Endothelial cell of umbilical vein (primary cell): ENCODE measurements around the gene PML. TPM values are rescaled to one million over a fixed set of nuclear protein-coding genes. Genes with fewer than 3 reads are reported as not detected.

Experiments
- BruUV-seq: library from RNA; stranded (reverse); fragments of 400-500 nt; replicated peaks from 2 replicates; lab custom pipeline; 2021; lab: Mats Ljungman, UMichigan
- CTCF ChIA-PET: fragments of 300-600, 350-600 bp; sonication (Branson Sonifier 250); formaldehyde crosslinking; loops from one replicate; lab custom pipeline; 2021; ENCODE audit warnings: antibody characterized with exemption, inconsistent platforms; lab: Charles Lee
- POLR2A ChIA-PET: fragments of 300-600, 350-600 bp; sonication (Branson Sonifier 250); formaldehyde crosslinking; loops from one replicate; lab custom pipeline; 2021; ENCODE audit warnings: antibody characterized with exemption, inconsistent platforms; lab: Charles Lee
- DNase-seq: peaks from one replicate; pipeline ENCODE4 v3.0.0-alpha.2; 2011; ENCODE audit warnings: low read depth, low spot score
- FAIRE-seq: peaks from 2 replicates; lab custom pipeline; 2011; peaks lifted over from hg19 to GRCh38; lab: Jason Lieb, UNC
- H2AFZ ChIP-seq: 2 replicates; pipeline ENCODE4 v1.6.0; 2012; ENCODE audit warnings: low read depth, low read length, control low read depth, inconsistent platforms
- H3K27ac ChIP-seq: 2 replicates; pipeline ENCODE4 v1.5.1; 2011; ENCODE audit warnings: low read depth, mild to moderate bottlenecking, control low read depth, low read length, moderate library complexity; ENCODE audit not compliant: insufficient read depth
- H3K27me3 ChIP-seq, 2 experiments: 2 replicates each; pipeline versions ENCODE4 v1.6.0 to v1.6.1; 2011; ENCODE audit warnings: low read length in 2 of 2, mixed read lengths in 1 of 2; ENCODE audit not compliant: control insufficient read depth in 2 of 2, insufficient read depth in 2 of 2
- H3K36me3 ChIP-seq, 2 experiments: 2 replicates in 1 of 2; 3 replicates in 1 of 2; pipeline ENCODE4 v1.5.1; 2011; ENCODE audit warnings: low read length in 2 of 2, mild to moderate bottlenecking in 1 of 2, moderate library complexity in 1 of 2; ENCODE audit not compliant: control insufficient read depth in 2 of 2, insufficient read depth in 2 of 2; ENCODE audit errors: extremely low read depth in 1 of 2
- H3K4me1 ChIP-seq: 3 replicates; pipeline ENCODE4 v1.5.1; 2011; ENCODE audit warnings: mild to moderate bottlenecking, low read length; ENCODE audit not compliant: control insufficient read depth, insufficient read depth; ENCODE audit errors: extremely low read depth
- H3K4me2 ChIP-seq: 2 replicates; pipeline ENCODE4 v1.6.1; 2011; ENCODE audit warnings: low read length, control low read depth, mixed read lengths; ENCODE audit not compliant: insufficient read depth
- H3K4me3 ChIP-seq, 3 experiments: fragments of 200-600 bp in 1 of 3; sonication (generic), shearing (Covaris generic) in 1 of 3; replicated peaks in 1 of 3; 2 replicates each; pipeline ENCODE4 v1.5.1; 2011 to 2016; ENCODE audit warnings: control low read depth in 3 of 3, low read length in 3 of 3, mild to moderate bottlenecking in 2 of 3, inconsistent platforms in 1 of 3, low read depth in 1 of 3, moderate library complexity in 1 of 3; ENCODE audit not compliant: insufficient read depth in 1 of 3
- H3K79me2 ChIP-seq: 2 replicates; pipeline ENCODE4 v1.6.0; 2012; ENCODE audit warnings: low read length, inconsistent platforms; ENCODE audit not compliant: control insufficient read depth, insufficient read depth
- H3K9ac ChIP-seq: replicated peaks from 2 replicates; pipeline ENCODE3; 2011; ENCODE audit warnings: low read length, control low read depth; ENCODE audit not compliant: insufficient read depth; ENCODE audit errors: extremely low read depth
- H3K9me1 ChIP-seq: replicated peaks from 3 replicates; pipeline ENCODE4 v1.6.0; 2011; ENCODE audit warnings: mild to moderate bottlenecking, low read length; ENCODE audit not compliant: control insufficient read depth, insufficient read depth; ENCODE audit errors: extremely low read depth
- H3K9me3 ChIP-seq: replicated peaks from 2 replicates; pipeline ENCODE4 v1.5.1; 2012; ENCODE audit warnings: low read length, inconsistent platforms; ENCODE audit not compliant: control insufficient read depth, insufficient read depth
- H4K20me1 ChIP-seq: replicated peaks from 2 replicates; pipeline ENCODE3; 2011; ENCODE audit warnings: mild to moderate bottlenecking, low read length; ENCODE audit not compliant: control insufficient read depth, insufficient read depth; ENCODE audit errors: extremely low read depth
- CTCF ChIP-seq, 2 donors: IDR thresholded peaks; 1 replicate in 1 of 2; 2 replicates in 1 of 2; pipeline ENCODE4 v1.5.1; 2011; ENCODE audit warnings: low read length in 2 of 2, mild to moderate bottlenecking in 2 of 2, moderate library complexity in 2 of 2, control low read depth in 1 of 2, inconsistent platforms in 1 of 2, low read depth in 1 of 2; ENCODE audit not compliant: insufficient read depth in 1 of 2; ENCODE audit errors: extremely low read depth in 1 of 2
- EZH2 ChIP-seq: IDR thresholded peaks from 2 replicates; pipeline ENCODE4 v1.6.1; 2012; ENCODE audit warnings: borderline replicate concordance, low read depth, mild to moderate bottlenecking, moderate library complexity, low read length, inconsistent platforms; ENCODE audit not compliant: severe bottlenecking
- FOS ChIP-seq: IDR thresholded peaks from 2 replicates; pipeline ENCODE4 v1.6.1; 2011; ENCODE audit warnings: mild to moderate bottlenecking, low read length, moderate library complexity, borderline replicate concordance; ENCODE audit not compliant: insufficient read depth
- GATA2 ChIP-seq: IDR thresholded peaks from 2 replicates; pipeline ENCODE4 v1.7.0; 2011; ENCODE audit warnings: low read depth, mild to moderate bottlenecking, moderate library complexity, mixed read lengths, low read length; ENCODE audit not compliant: insufficient read length, insufficient read depth
- JUN ChIP-seq: IDR thresholded peaks from 2 replicates; pipeline ENCODE4 v1.6.1; 2011; ENCODE audit warnings: borderline replicate concordance, low read depth; ENCODE audit not compliant: insufficient read length, insufficient read depth
- MAX ChIP-seq: IDR thresholded peaks from 2 replicates; pipeline ENCODE4 v1.6.1; 2011; ENCODE audit not compliant: insufficient read depth, insufficient read length
- MYC ChIP-seq: IDR thresholded peaks from one replicate; pipeline ENCODE4 v1.6.1; 2011; ENCODE audit warnings: mild to moderate bottlenecking, low read depth, low read length
- POLR2A ChIP-seq: IDR thresholded peaks from 2 replicates; pipeline ENCODE4 v1.6.1; 2012; ENCODE audit warnings: low read depth, mild to moderate bottlenecking, control low read depth, low read length
- POLR2AphosphoS5 ChIP-seq: IDR thresholded peaks from 2 replicates; pipeline ENCODE4 v1.6.1; 2012; ENCODE audit warnings: low read depth, mild to moderate bottlenecking, control low read depth, low read length, moderate library complexity; ENCODE audit not compliant: insufficient read depth
- dilution Hi-C: fragments of 300-500 bp; cut with MboI; formaldehyde crosslinking; loops from one replicate; pipeline ENCODE4 v1.15.0; 2019; ENCODE audit warnings: low sequenced_read_pairs; ENCODE audit not compliant: extremely low pct_ligation_motif_present
- intact Hi-C: fragments of 100-400 bp; cut with micrococcal nuclease; formaldehyde crosslinking; loops from one replicate; pipeline ENCODE4 v1.10.0; 2022
- polyA plus RNA-seq, 4 experiments: library from polyadenylated mRNA; depleted of rRNA in 3 of 4; stranded (reverse) in 3 of 4; unstranded in 1 of 4; fragments of >200 nt; gene quantifications; 2 replicates each; pipeline versions ENCODE4 v1.2.1 to v1.2.3, GENCODE V29; 2011 to 2012; ENCODE audit warnings: missing spikeins in 1 of 4
- total RNA-seq: library from RNA; stranded (reverse); gene quantifications from 2 replicates; pipeline ENCODE4 v1.2.3, GENCODE V29; 2021

Gene PML
- total and polyA plus RNA-seq, 2 donors (not counting 3 experiments of a cell fraction or from before 2014, with no cell fraction given) = 30.4 to 79.6 TPM

GRCh38 chr15:73992594-73992898 is 2.0 kb upstream of the PML start:
- Histone ChIP-seq H3K27ac (no peak overlapping the region), H3K9me3 (no peaks in the 10 kb centered on the region), H3K9ac (no peak overlapping the region), H3K36me3 (no peaks in the 10 kb centered on the region), H3K4me3 (no peak overlapping the region), H3K27me3 (no peaks in the 10 kb centered on the region), H3K79me2 (peaks cover 27% of the 10 kb centered on the region), H3K9me1 (no peaks in the 10 kb centered on the region), H2AFZ (peak overlapping the region; percentile 86), H3K4me1 (peaks cover 55% of the 10 kb centered on the region), H3K4me2 (no peak overlapping the region), H4K20me1 (no peaks in the 10 kb centered on the region)
- CTCF ChIA-PET = interaction anchor here (0.6 to 7.0 kb wide), 7 partner anchors 8 to 48 kb away, joined by 3 to 53 read pairs (median 5); no protein-coding TSS in a partner anchor
- intact Hi-C loops (loop anchor here (1.0 to 2.0 kb wide), 3 partner anchors 10 to 42 kb away; no protein-coding TSS in a partner anchor), dilution Hi-C loops (no loop called here)
- FAIRE-seq (no peak), DNase-seq (no peak)
- BruUV-seq = no TSS peak
- POLR2A ChIA-PET = no interaction called here
- TF ChIP-seq EZH2 = no peak
- no peak for TF ChIP-seq FOS
- TF ChIP-seq POLR2AphosphoS5 = no peak
- TF ChIP-seq MAX = no peak
- TF ChIP-seq JUN = no peak
- no peak for TF ChIP-seq MYC
- no peak for TF ChIP-seq CTCF (IDR thresholded peaks at IDR 0.05; ENCODE audit: extremely low read depth in 1 of 2, insufficient read depth in 1 of 2, low read depth in 1 of 2, low read length in 2 of 2)
- TF ChIP-seq POLR2A = no peak
- no peak for TF ChIP-seq GATA2
